Caco-2 (cell line): ENCODE measurements around the gene RAB28. TPM values are rescaled to one million over a fixed set of nuclear protein-coding genes. Genes with fewer than 3 reads are reported as not detected.
A peak's percentile ranks its signal among the peaks of the same experiment; 100 is the strongest.

Experiments used
- BruUV-seq: library from RNA; stranded (reverse); fragments of 400-500 nt; replicated peaks from 2 replicates; lab custom pipeline; 2021; lab: Mats Ljungman, UMichigan
- CTCF ChIA-PET: fragments of 300-600 bp; sonication (Branson Sonifier 250); formaldehyde crosslinking; loops from one replicate; lab custom pipeline; 2022; ENCODE audit warnings: antibody characterized with exemption; lab: Charles Lee
- POLR2A ChIA-PET: fragments of 300-600 bp; sonication (Branson Sonifier 250); formaldehyde crosslinking; loops from one replicate; lab custom pipeline; 2022; ENCODE audit warnings: antibody characterized with exemption; lab: Charles Lee
- DNase-seq, 2 experiments: peaks; one replicate each; pipeline versions ENCODE4 v3.0.0 to v3.0.0-alpha.2; 2020 to 2022
- H3K27me3 ChIP-seq: replicated peaks from 2 replicates; pipeline ENCODE4 v1.6.0; 2011; ENCODE audit warnings: low read length; ENCODE audit not compliant: control insufficient read depth, insufficient read depth
- H3K36me3 ChIP-seq: 2 replicates; pipeline ENCODE4 v1.5.1; 2011; ENCODE audit warnings: low read length; ENCODE audit not compliant: control insufficient read depth, insufficient read depth
- H3K4me1 ChIP-seq: fragments of 250-450 bp; sonication (Bioruptor Pico); 2 replicates; pipeline ENCODE4 v1.5.1; 2020; ENCODE audit warnings: mild to moderate bottlenecking
- H3K4me3 ChIP-seq: 2 replicates; pipeline ENCODE4 v1.5.1; 2011; ENCODE audit warnings: low read depth, mild to moderate bottlenecking, control low read depth, low read length
- H3K9me3 ChIP-seq: fragments of 250-450 bp; sonication (Bioruptor Pico); 2 replicates; pipeline ENCODE4 v1.5.1; 2020; ENCODE audit warnings: mild to moderate bottlenecking, moderate library complexity
- H3K27ac Mint-ChIP-seq: one replicate; pipeline ENCODE4 v1.8.0; 2022; ENCODE audit warnings: mixed read lengths; ENCODE audit not compliant: unreplicated experiment
- H3K27me3 Mint-ChIP-seq: one replicate; pipeline ENCODE4 v1.8.0; 2022; ENCODE audit warnings: mixed read lengths; ENCODE audit not compliant: insufficient read depth, unreplicated experiment
- H3K36me3 Mint-ChIP-seq: one replicate; pipeline ENCODE4 v1.8.0; 2022; ENCODE audit warnings: mild to moderate bottlenecking, mixed read lengths; ENCODE audit not compliant: insufficient read depth, unreplicated experiment
- H3K4me1 Mint-ChIP-seq: one replicate; pipeline ENCODE4 v1.8.0; 2022; ENCODE audit warnings: low read depth, mixed read lengths; ENCODE audit not compliant: unreplicated experiment
- H3K4me3 Mint-ChIP-seq: one replicate; pipeline ENCODE4 v1.8.0; 2022; ENCODE audit warnings: mild to moderate bottlenecking, moderate library complexity, mixed read lengths; ENCODE audit not compliant: unreplicated experiment
- H3K9me3 Mint-ChIP-seq: one replicate; pipeline ENCODE4 v1.8.0; 2022; ENCODE audit warnings: mixed read lengths; ENCODE audit not compliant: unreplicated experiment
- intact Hi-C: fragments of 100-400 bp; cut with micrococcal nuclease; formaldehyde crosslinking; loops from one replicate; pipeline ENCODE4 v1.10.0; 2022; ENCODE audit not compliant: unreplicated experiment
- total RNA-seq: library from RNA; stranded (reverse); gene quantifications from 2 replicates; pipeline ENCODE4 v1.2.3, GENCODE V29; 2022
- TF ChIP-seq, protein P1 (sequence below), 2 experiments: fragments of 200-600 bp in 1 of 2; IDR thresholded peaks; 1 replicate in 1 of 2; 2 replicates in 1 of 2; pipeline versions ENCODE4 v1.5.1 to v1.8.0; 2011 to 2022; ENCODE audit warnings: antibody characterized with exemption in 1 of 2, control low read depth in 1 of 2, inconsistent platforms in 1 of 2, low read depth in 1 of 2, low read length in 1 of 2, mild to moderate bottlenecking in 1 of 2, moderate library complexity in 1 of 2; ENCODE audit not compliant: insufficient read depth in 1 of 2, severe bottlenecking in 1 of 2, unreplicated experiment in 1 of 2

RAB28 gene
- total RNA-seq, 1 experiment from 2014 or later = 14.5 TPM

DNA sequence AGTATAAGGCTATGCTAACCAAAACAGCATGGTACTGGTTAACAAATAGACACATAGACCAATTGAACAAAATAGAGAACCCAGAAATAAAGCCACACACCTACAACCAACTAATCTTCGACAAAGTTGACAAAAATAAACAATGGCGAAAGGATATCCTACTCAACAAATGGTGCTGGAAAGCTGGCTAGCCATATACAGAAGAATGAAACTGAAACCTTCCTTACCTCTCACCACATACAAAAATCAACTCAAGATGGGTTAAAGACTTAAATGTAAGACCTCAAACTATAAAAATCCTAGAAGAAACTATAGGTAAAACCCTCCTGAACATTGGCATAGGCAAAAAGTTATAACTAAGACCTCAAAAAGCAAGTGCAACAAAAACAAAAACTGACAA is 47.2 kb downstream of the RAB28 start:
- Histone ChIP-seq H3K4me3 (no peak overlapping the region), H3K36me3 (no peaks in the 10 kb centered on the region), H3K27me3 (no peaks in the 10 kb centered on the region), H3K4me1 (peaks cover 5% of the 10 kb centered on the region; the same call in 1 of the 2 replicates), H3K9me3 (0 out of 2 replicates have a peak, but pooled peaks cover 3% of the 10 kb centered on the region)
- H3K4me3 Mint-ChIP-seq = no peak overlapping the region
- H3K27ac Mint-ChIP-seq = no peak overlapping the region
- BruUV-seq = no TSS peak
- intact Hi-C loops = no loop called here
- CTCF ChIA-PET = no interaction called here
- H3K9me3 Mint-ChIP-seq = peaks cover 20% of the 10 kb centered on the region
- peaks cover 6% of the 10 kb centered on the region for H3K36me3 Mint-ChIP-seq
- TF ChIP-seq, protein P1, sequence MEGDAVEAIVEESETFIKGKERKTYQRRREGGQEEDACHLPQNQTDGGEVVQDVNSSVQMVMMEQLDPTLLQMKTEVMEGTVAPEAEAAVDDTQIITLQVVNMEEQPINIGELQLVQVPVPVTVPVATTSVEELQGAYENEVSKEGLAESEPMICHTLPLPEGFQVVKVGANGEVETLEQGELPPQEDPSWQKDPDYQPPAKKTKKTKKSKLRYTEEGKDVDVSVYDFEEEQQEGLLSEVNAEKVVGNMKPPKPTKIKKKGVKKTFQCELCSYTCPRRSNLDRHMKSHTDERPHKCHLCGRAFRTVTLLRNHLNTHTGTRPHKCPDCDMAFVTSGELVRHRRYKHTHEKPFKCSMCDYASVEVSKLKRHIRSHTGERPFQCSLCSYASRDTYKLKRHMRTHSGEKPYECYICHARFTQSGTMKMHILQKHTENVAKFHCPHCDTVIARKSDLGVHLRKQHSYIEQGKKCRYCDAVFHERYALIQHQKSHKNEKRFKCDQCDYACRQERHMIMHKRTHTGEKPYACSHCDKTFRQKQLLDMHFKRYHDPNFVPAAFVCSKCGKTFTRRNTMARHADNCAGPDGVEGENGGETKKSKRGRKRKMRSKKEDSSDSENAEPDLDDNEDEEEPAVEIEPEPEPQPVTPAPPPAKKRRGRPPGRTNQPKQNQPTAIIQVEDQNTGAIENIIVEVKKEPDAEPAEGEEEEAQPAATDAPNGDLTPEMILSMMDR (IDR thresholded peaks at IDR 0.05; ENCODE audit: insufficient read depth in 1 of 2, low read depth in 1 of 2, low read length in 1 of 2, severe bottlenecking in 1 of 2, unreplicated experiment in 1 of 2) = no peak
- peaks cover 12% of the 10 kb centered on the region for H3K4me1 Mint-ChIP-seq
- POLR2A ChIA-PET = no interaction called here
- DNase-seq = no peak
- no peaks in the 10 kb centered on the region for H3K27me3 Mint-ChIP-seq

DNA sequence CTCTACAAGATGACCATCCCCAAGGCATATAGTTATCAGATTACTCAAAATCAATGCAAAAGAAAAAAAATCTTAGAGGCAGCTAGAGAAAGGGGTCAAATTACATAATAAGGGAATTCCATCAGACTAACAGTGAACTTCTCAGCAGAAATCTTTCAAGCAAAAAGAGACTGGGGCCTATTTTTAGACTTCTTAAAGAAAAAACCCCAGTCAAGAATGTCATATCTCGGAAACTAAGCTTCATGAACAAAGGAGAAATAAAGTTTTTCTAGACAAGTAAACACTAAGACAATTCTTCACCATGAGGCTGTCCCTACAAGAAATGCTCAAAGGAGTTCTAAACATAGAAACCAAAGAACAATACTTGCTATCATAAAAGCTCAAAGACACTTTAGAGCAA is 51.7 kb downstream of the RAB28 start:
- H3K36me3 ChIP-seq = no peaks in the 10 kb centered on the region
- no peaks in the 10 kb centered on the region for H3K27me3 ChIP-seq
- TF ChIP-seq, protein P1 (IDR thresholded peaks at IDR 0.05; ENCODE audit: insufficient read depth in 1 of 2, low read depth in 1 of 2, low read length in 1 of 2, severe bottlenecking in 1 of 2, unreplicated experiment in 1 of 2) = no peak
- peaks cover 6% of the 10 kb centered on the region for H3K36me3 Mint-ChIP-seq
- POLR2A ChIA-PET = no interaction called here
- CTCF ChIA-PET = no interaction called here
- no TSS peak for BruUV-seq
- H3K4me3 Mint-ChIP-seq = no peak overlapping the region
- peaks cover 6% of the 10 kb centered on the region; the same call in 1 of the 2 replicates for H3K4me1 ChIP-seq
- peaks cover 31% of the 10 kb centered on the region for H3K4me1 Mint-ChIP-seq
- no peak for DNase-seq
- 0 out of 2 replicates have a peak, but pooled peaks cover 3% of the 10 kb centered on the region for H3K9me3 ChIP-seq
- peak overlapping the region; percentile 75 for H3K27ac Mint-ChIP-seq
- peaks cover 27% of the 10 kb centered on the region for H3K9me3 Mint-ChIP-seq
- no peak overlapping the region for H3K4me3 ChIP-seq
- intact Hi-C loops = no loop called here
- H3K27me3 Mint-ChIP-seq = no peaks in the 10 kb centered on the region

DNA sequence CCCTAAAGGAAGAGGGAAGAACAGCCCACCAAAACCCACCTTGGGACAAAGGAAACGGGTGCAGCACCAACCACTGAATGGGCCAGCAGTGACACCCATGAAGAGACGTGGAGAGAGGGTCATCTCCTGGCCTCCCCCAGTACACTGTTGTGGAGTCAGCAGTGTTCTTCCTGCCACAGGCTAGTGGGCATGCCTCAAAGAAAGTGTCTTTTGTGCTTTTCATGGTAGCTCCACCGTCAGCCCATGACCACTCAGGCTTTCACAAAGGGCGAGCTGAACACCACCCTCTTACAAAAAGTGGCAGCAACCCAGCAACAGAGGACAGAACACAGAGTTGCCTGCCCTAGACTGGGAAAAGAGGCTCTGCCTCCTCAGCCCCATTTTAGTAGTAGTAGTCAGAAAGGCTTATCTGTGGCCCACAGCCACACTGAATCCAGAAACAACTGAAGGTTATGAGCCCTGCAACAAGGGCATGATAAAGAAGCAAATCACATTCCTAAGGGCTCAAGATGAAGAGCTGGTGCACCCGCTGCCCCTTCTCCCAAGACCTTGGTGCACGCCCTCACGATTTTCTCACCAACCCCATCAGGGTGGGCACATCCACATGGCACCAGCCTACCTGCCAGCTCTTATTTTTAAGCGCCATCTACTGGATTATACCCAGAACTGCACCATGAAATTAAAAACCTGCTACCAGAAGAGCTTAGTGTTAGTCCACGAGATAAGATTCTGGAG is 53.1 kb downstream of the RAB28 start:
- Histone ChIP-seq H3K4me1 (peaks cover 11% of the 10 kb centered on the region; the same call in 1 of the 2 replicates), H3K36me3 (no peaks in the 10 kb centered on the region), H3K27me3 (no peaks in the 10 kb centered on the region), H3K4me3 (no peak overlapping the region), H3K9me3 (no peaks in the 10 kb centered on the region)
- H3K36me3 Mint-ChIP-seq = peaks cover 6% of the 10 kb centered on the region
- intact Hi-C loops = no loop called here
- H3K4me1 Mint-ChIP-seq = peaks cover 36% of the 10 kb centered on the region
- H3K27me3 Mint-ChIP-seq = no peaks in the 10 kb centered on the region
- ChIA-PET POLR2A (no interaction called here), CTCF (no interaction called here)
- DNase-seq = no peak
- no peak overlapping the region for H3K27ac Mint-ChIP-seq
- H3K9me3 Mint-ChIP-seq = peaks cover 21% of the 10 kb centered on the region
- no TSS peak for BruUV-seq
- no peak overlapping the region for H3K4me3 Mint-ChIP-seq
- TF ChIP-seq, protein P1 (IDR thresholded peaks at IDR 0.05; ENCODE audit: insufficient read depth in 1 of 2, low read depth in 1 of 2, low read length in 1 of 2, severe bottlenecking in 1 of 2, unreplicated experiment in 1 of 2) = peak in 1 of 2 experiments; percentile 17
